ENCODE measurements around the gene IRX3.

The IRX3 gene

DNA sequence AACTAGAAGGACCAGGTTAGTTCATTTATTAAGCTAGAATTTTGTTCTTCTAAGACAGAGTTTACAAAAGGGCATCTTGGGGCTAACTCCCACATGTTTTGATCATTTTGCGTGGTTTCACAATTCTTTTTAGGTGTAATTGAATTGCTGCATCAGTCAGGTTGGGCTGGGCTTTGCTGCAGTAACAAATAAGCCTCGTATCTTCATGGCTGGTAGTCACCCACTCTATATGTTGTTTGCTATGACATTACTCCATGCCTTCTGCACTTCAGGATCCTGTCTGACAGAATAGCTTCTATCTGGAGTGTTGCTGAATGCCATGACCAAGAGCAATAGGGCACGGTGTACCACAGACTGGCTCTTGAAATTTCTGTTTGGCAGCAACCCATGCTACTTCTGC lies 10.6 kb upstream of the IRX3 start:
- ChIA-PET CTCF (no interaction called here), POLR2A (no interaction called here)
- DNase-seq (ENCODE audit: low read depth, low spot score) = no peak
- TF ChIP-seq, protein P1, sequence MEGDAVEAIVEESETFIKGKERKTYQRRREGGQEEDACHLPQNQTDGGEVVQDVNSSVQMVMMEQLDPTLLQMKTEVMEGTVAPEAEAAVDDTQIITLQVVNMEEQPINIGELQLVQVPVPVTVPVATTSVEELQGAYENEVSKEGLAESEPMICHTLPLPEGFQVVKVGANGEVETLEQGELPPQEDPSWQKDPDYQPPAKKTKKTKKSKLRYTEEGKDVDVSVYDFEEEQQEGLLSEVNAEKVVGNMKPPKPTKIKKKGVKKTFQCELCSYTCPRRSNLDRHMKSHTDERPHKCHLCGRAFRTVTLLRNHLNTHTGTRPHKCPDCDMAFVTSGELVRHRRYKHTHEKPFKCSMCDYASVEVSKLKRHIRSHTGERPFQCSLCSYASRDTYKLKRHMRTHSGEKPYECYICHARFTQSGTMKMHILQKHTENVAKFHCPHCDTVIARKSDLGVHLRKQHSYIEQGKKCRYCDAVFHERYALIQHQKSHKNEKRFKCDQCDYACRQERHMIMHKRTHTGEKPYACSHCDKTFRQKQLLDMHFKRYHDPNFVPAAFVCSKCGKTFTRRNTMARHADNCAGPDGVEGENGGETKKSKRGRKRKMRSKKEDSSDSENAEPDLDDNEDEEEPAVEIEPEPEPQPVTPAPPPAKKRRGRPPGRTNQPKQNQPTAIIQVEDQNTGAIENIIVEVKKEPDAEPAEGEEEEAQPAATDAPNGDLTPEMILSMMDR (IDR thresholded peaks at IDR 0.05; ENCODE audit: insufficient read depth, low read length, missing control alignments) = no peak
- no peak overlapping the region for H3K4me3 ChIP-seq (ENCODE audit: low read depth, low read length)

DNA sequence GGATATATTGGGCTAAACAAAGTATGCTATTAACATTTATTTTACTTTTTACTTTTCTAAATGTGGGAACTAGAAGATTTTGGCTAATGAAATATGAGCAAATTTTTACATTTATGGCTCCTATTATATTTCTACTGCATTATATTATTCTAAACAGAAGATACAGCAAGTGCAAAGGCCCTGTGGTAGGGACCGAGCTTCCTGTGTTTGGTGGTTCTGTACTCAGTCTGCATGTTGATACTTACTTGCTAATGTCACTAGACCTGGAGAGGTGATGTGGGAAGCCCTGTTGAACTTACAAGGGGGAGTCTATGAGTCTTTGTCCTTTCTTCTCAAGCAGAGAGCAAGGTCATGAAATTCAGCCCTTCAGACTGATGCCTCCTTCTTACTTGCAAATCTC lies 10.0 kb upstream of the IRX3 start:
- no peak overlapping the region for H3K4me3 ChIP-seq (ENCODE audit: low read depth, low read length)
- DNase-seq (ENCODE audit: low read depth, low spot score) = no peak
- CTCF ChIA-PET = no interaction called here
- POLR2A ChIA-PET = no interaction called here
- TF ChIP-seq, protein P1 (IDR thresholded peaks at IDR 0.05; ENCODE audit: insufficient read depth, low read length, missing control alignments) = no peak

DNA sequence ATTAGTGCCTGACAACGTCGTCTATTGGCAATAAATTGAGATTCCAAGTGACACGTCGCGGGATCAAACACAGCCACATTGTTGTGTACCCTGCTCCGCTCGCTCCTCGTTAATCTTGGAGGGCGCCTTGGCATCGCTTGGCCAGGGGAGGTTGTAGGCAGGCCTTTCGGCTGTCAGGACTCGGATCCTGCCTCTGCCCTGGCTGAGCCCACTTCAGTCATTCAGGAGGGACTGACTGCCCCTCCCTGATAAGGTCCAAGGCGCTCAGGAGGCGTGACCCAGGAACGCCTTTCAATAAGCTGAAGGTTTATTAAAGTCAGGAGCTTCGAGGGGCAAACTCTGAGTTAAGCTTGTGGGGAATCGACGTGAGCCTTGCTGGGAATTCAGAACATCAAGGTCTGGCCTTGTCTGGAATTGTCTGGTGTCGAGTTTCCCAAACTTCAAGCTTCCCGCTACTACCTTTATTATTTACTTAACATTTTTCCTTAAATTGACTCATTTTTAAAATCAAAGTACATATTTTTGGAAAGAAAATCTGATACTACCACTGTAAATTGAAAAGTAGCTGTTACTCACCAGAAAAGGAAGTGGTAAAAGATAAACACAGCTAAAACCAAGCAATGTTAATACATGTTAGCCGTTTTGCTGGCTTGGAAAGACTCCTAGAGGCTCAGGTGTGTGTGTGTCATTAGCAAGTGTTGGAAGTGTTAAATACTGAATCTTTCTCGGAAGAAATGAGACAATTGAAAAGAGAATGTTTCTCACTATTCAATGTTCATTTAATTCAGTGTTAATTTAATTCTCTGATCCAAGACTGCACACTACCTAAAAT lies 5.3 kb upstream of the IRX3 start:
- H3K4me3 ChIP-seq (ENCODE audit: low read depth, low read length) = no peak overlapping the region
- DNase-seq (ENCODE audit: low read depth, low spot score) = no peak
- POLR2A ChIA-PET = no interaction called here
- TF ChIP-seq, protein P1 (IDR thresholded peaks at IDR 0.05; ENCODE audit: insufficient read depth, low read length, missing control alignments) = no peak
- CTCF ChIA-PET = interaction anchor here (1.5 kb wide), 1 partner anchor 401 kb away, joined by 4 read pairs; no protein-coding TSS in a partner anchor

DNA sequence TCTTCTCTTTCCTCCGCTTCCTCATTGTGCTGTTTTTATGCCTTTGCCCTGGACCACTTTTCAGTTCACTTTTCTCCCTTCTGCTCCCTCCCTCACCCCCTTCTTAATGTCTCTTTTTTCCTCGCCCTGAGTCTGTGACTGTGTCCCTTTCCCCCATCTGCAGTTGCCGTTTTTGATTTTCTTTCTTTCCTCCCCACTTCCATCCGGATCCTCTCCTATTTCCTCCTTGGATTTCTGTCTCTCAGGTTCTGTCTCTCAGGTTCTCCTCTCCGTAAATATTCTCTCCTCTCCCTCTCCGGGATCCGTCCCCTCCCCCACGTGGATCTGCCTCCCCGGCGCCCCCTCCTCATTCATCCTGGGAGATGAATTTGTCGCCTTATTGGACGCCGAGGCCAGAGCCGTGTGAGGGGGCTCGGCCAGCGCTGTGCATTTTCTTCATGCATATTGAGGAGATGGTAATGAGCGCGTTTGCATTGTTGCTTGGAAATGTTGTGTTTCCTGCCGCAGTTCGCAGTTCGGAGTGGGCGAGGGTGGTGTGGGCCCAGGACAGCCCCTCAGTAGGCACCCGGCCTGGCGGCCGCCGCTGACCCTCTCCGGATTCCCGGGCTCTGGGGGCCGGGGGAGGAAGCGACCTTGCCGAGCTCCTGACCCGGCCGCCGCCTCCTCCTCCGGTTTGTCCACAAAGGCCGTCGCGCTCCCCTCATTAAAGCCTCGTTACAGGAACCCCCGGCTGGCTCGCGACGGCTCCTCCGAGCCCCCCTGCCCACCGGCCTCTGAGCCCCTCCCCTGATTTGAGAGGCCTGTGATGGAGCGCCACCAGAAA lies 4.5 kb upstream of the IRX3 start:
- POLR2A ChIA-PET = no interaction called here
- CTCF ChIA-PET = interaction anchor here (1.5 kb wide), 1 partner anchor 400 kb away, joined by 4 read pairs; no protein-coding TSS in a partner anchor
- TF ChIP-seq, protein P1 (IDR thresholded peaks at IDR 0.05; ENCODE audit: insufficient read depth, low read length, missing control alignments) = no peak
- no peak overlapping the region for H3K4me3 ChIP-seq (ENCODE audit: low read depth, low read length)
- no peak for DNase-seq (ENCODE audit: low read depth, low spot score)

DNA sequence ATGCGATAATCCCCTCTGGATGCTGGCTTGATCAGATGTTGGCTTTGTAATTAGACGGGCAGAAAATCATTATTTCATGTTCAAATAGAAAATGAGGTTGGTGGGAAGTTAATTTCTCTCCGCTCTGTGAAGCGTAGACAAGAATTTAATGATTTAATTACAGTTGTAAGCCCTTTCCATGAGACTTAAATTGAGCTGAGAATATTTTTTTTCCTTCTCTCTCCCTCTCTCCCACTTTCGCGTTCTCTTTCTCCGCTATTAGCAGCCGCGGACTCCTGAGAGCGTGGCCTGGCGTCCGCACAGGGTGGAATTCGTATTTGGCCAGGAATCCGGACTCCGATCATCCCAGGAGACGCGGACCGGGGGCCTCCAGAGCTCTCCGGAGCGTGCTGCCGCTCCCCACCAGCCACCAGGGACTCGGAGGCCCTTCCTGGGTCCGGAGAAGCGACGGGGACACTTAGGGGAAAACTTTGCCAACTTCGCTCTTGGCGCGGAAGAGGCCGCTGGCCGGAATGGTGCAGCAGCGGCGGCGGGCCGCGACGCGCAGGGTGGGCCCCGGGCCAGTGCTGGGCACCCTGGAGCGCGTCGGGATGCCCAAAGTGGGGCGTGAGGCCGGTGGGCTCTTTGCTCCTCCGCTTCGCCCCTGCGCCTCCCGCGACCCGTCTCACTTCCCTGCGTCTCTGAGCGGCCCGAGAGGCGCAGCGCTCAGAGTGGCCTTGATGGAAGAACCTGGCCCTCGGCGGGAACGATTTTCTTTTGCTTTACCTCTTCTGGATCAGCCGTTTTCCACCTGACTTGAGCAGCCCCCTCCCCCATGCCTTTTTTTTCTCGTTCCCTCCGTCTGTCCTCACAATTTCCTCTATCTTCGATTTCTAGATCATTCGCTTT lies 3.6 kb upstream of the IRX3 start:
- ChIA-PET CTCF (no interaction called here), POLR2A (interaction anchor here (1.0 kb wide), 1 partner anchor 163 kb away, joined by 3 read pairs; no protein-coding TSS in a partner anchor)
- TF ChIP-seq, protein P1 (IDR thresholded peaks at IDR 0.05; ENCODE audit: insufficient read depth, low read length, missing control alignments) = no peak
- H3K4me3 ChIP-seq (ENCODE audit: low read depth, low read length) = no peak overlapping the region
- DNase-seq (ENCODE audit: low read depth, low spot score) = no peak

Measured in AG04449 (cell line).